ENCODE results near the gene CEP85.

CEP85 gene

DNA sequence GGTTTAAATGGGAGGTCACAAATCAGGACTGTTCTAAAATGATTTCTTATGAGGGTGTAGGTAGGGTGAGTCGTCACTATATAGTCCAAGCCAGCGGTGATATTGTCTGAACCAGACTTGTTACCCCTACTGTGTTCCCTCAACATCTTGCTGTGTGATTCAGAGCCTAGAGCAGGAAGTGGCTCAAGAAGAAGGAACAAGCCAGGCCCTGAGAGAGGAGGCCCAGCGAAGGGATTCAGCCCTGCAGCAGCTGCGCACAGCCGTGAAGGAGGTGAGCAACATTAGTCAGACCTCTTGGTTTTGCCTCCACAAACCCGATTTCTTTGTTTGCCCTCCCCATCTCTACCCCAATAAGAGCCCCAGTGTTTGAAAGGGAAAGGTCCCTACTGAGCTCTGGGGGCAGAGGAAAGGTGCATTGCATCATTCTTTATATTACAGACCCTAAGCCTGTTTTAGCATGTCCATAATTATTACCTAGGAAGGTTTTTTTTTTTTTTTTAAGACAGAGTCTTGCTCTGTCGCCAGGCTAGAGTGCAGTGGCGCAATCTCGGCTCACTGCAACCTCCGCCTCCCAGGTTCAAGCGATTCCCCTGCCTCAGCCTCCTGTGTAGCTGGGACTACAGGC lies 40.9 kb downstream of the CEP85 start:
- intact Hi-C loops (cut with DNase I), result loop anchor here (5.0 kb wide), 2 partner anchors 43 to 47 kb away; partner anchors contain the start of gene CEP85
- DNase-seq, result peak in 3 of 42 donors; percentile 19 to 47 (median 29)

DNA sequence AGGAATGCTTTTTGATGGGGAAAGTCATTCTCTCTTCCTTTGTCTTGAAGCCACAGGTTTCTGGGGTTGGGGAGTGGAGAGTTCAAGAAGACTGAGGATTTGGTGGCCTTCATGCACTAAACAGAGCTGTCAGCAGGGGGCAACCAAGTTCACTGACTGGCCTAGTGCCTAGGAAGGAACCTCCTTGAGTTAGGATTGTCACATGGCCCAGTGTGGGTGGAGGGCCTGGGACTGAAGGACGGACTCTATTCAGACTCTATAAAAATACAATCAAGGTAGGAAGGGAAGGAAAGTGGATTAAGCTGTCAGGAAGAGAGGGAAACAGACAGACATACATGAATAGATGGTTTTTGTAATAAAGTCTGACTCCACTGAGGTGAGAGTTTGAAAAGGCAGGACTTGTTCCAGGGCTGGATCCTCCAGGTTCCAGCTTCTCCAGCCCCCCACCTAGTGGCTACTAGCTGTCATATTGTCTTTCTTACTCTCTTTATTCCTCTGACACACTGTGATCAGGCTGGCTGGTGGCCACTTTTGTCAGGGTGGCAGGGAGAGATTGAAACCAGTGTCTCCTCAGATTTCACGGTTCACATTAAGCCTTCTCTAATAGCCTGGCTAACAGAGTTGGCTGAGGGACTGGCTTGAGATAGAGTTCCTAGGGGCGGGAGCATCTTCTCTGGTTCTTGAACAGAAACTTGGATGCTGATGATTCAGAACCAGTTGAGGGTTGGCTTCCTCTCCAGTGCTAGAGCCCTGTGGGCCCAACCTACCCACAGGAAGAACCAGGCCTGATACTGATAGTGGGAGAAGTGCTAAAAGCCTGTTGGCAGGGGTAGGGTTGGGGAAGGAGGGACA lies 41.8 kb downstream of the CEP85 start:
- peak; percentile 56 to 92 (median 82) for DNase-seq
- intact Hi-C loops (cut with DNase I), result loop anchor here (5.0 kb wide), 2 partner anchors 44 to 46 kb away; partner anchors contain the start of gene CEP85

DNA sequence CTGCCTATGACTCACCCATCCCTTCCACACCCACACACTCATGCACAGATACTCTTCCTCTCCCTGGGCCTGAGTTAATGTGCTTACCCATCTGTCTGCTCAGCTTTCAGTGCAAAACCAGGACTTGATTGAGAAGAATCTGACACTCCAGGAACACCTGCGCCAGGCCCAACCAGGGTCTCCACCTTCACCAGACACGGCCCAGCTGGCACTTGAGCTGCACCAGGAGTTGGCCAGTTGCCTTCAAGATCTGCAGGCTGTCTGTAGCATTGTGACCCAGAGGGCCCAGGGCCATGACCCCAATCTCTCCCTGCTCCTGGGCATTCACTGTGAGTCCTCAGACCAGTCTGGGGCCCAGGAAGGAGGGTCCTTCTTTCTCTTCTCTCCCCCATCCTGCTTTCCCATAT lies 42.4 kb downstream of the CEP85 start:
- intact Hi-C loops (cut with DNase I), result loop anchor here (5.0 kb wide), 2 partner anchors 44 to 46 kb away; partner anchors contain the start of gene CEP85

DNA sequence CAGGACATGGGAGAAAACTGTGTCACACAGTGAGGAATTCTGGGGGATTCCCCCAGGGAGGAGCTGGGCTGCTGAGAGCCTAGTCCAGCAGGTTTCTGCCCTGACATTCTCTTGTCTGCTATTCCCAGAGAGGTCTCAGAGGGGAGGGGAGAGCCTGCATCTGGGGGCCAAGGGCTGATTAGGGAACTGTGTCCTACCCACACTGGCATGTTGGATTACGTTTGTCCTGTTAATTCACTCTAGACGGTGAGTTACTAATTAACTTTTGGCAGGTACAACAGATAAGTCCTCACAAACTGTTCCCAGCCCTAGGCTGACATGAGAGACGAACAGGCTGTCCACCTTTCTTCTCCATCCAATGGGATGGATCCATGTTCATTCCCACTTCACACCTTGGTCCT lies 43.3 kb downstream of the CEP85 start:
- intact Hi-C loops (cut with DNase I), result loop anchor here (5.0 kb wide), 2 partner anchors 45 kb away; partner anchors contain the start of gene CEP85
- DNase-seq, result no peak

More for the DNA sequence above, 42.4 kb downstream of the CEP85 start:
- peak in 7 of 42 donors; percentile 41 to 79 (median 47) for DNase-seq

DNA sequence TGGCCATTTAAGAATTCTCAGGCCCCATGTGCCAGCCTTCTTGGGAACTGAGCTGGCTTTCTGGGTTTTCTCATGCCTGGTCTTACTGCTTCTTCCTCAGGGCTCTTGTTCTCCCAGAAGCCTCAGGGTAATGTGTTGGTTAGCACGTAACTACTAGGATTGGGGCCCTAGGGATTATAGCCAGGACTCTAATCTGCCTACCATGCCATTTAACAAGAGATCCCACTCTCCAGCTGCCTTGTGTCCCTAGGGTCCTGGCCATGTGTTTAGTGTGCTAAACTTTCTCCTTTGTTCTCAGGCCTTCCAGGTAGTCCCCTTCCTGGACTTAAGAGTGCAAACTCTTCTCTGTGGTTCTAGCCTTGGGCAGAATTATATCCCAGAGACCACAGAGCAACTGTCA lies 43.7 kb downstream of the CEP85 start:
- no peak for DNase-seq
- intact Hi-C loops (cut with DNase I), result loop anchor here (5.0 kb wide), 2 partner anchors 45 kb away; partner anchors contain the start of gene CEP85

DNA sequence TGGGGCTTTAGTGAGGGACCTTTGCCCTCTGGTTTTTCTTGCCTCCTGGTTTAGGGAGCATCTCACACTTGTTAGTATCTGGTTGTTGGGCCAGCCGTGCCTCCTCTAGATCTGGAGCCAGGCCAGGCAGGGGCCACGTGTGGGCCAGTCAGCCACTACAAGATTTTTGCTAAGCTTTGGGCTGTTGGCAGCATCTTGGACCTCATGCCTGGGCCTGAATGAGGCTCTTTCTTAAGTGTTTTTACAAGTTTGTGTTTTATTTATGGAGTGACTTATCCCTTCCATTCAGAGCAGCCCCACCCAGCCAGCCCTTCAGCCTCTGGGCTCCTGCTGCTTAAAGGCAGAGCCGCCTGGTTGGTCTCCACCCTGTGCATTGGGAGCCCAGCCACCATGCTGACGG lies 44.3 kb downstream of the CEP85 start:
- intact Hi-C loops (cut with DNase I), result loop anchor here (5.0 kb wide), 2 partner anchors 44 to 46 kb away; partner anchors contain the start of gene CEP85
- DNase-seq, result peak in 8 of 42 donors; percentile 19 to 56 (median 30)

DNA sequence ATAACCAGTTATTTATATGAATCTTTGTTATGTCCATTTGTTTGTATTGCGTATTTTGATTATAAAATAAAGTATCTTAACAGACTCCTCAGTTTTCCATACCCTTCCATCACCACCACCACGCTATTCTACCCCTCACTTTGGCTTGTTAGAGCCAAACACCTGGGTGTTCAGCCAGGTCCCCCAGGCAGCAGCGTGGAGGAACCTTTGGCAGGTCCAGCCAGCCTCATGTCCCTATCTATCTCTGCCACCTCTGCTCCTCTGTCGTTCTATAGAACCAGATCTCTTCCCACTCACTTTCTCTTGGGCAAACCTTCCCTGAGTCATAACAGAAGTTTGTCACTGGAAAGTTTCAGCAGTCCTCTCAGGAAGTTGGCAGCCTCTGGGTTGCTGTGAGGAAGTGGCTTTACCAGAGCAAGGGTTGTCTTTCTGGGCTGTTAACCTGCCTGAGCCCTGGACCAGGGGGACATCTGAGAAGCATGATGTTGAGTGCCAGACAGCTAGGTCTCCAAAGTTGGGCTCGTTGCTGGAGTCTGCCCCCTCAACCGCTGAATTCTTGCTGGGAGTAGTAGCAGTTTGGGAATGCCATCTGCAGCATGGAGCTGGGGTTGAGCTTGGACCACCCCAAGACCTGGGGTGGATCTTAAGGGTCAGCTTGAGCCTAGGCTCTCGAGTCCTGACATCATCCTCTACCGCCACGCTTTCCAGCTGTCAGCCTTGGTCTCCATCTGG lies 44.9 kb downstream of the CEP85 start:
- intact Hi-C loops (cut with DNase I), result loop anchor here (5.0 kb wide), 2 partner anchors 43 to 47 kb away; partner anchors contain the start of gene CEP85
- DNase-seq, result peak in 9 of 42 donors; percentile 11 to 61 (median 29)

DNA sequence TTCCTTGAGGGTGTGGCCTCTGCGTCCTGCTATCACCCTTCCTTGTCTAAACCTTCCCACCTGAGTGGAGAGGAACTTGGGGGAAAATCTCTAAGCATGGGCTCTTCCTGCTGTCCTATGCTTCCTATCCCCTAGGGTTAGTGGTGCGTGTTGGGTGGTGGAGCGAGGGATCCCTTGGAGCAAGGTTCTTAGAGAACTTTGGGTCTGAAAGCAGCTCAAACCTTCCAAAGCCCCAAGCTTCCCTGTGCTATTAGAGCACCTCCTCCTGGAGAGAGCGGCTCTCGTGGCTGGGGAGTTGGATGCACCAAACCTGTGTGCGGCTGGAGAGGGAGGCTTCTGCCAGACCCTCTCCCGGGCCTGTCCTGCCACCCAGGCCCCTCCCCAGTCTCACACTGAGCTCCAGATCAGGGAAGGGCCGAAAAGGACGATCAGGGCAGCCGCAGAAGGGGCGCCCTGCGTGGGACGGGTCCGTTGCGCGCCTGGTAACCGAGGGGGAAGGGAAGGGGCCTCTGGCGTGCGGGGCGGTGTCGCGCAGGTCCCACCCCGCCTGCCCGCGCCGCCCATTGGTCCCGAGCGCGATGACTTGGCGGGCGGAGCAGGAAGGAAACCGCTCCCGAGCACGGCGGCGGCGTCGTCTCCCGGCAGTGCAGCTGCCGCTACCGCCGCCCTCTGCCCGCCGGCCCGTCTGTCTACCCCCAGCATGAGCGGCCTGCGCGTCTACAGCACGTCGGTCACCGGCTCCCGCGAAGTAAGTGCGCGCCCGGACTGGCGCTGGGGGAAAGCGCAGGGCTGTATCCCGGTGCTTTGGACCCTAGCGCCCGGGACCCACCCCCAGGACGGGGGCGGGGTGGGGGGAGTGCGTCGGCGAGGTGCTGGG lies 45.7 kb downstream of the CEP85 start, which contains the start of gene SH3BGRL3:
Gene SH3BGRL3 (plus strand): TSS at position 631 of the 877 bp plus-strand sequence. CDS start 70 bp downstream, at position 701.
- DNase-seq, result peak; percentile 71 to 96 (median 91)
- intact Hi-C loops (cut with DNase I), result loop anchor here (5.0 kb wide), 2 partner anchors 43 to 47 kb away; partner anchors contain the start of gene CEP85

DNA sequence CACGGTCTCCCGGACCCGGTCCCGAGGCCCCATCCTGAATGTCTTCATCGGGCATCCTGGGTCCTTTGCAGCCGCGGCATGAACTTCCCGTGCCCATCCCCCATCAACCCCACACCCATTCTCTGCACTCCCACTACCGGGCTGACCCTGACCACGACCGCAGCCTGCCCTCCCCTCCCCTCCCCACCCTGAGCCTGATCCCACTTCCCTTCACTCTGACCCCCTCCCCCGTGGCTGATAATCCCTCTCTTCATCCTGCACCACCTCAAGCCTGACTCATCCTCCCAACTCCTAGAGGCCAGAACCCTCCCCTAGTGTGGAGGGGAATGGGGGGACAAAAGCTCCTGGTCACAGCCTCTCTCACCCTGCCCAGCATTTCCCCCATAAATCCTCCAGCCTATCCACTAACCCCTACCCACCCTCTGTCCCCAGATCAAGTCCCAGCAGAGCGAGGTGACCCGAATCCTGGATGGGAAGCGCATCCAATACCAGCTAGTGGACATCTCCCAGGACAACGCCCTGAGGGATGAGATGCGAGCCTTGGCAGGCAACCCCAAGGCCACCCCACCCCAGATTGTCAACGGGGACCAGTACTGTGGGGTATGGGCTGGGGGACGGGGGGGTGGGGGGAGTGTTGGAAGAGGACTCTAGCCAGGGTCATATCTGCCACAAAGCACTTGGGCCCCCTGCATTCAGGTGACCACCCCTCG lies 46.5 kb downstream of the CEP85 start:
- intact Hi-C loops (cut with DNase I), result no loop called here

DNA sequence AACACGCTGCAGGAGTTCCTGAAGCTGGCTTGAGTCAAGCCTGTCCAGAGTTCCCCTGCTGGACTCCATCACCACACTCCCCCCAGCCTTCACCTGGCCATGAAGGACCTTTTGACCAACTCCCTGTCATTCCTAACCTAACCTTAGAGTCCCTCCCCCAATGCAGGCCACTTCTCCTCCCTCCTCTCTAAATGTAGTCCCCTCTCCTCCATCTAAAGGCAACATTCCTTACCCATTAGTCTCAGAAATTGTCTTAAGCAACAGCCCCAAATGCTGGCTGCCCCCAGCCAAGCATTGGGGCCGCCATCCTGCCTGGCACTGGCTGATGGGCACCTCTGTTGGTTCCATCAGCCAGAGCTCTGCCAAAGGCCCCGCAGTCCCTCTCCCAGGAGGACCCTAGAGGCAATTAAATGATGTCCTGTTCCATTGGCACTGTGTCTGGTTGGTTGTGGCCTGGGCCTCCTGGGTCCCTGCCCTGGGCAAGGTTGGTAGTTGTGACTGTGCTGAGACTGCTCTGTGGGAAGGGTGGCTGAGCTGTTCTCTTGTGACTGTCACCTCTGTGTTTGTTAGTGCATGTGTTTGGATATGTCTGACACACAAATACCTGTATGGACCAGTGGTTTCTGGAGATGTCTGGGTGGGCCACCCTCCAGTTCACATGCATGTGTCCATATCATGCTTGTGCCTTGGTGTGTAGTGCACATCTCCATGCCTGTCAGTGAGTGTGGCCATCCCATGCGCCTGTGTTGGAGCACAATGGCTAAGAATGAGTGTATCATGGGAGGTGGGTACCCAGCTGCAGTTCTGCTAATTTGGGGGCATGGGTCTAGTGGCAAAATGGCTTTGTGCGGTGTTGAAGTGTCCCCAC lies 47.3 kb downstream of the CEP85 start:
- no peak for DNase-seq
- intact Hi-C loops (cut with DNase I), result no loop called here

More for the DNA sequence above, 46.5 kb downstream of the CEP85 start:
- peak in 12 of 42 donors; percentile 22 to 60 (median 41) for DNase-seq

DNA sequence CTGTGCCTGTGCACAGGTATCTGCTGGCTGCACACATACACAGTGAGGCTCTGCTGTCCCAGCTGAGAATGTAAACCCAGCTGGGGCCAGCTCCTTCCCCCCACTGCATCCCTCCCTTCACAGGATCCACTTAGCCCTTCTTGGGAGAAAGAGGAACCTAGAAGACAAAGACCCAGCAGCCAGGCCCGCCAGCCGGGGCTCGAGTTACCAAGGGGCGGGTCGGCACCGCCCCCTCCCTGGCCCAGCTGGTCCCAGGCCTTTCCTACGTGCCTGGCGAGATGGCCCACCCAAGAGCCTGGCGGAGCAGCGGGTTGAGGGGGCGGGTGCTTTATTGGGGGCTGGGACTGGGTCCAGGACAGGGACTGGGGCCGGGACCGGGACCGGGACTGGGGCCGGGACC lies 48.0 kb downstream of the CEP85 start:
- intact Hi-C loops (cut with DNase I), result no loop called here
- peak in 2 of 42 donors; percentile 13 to 15 for DNase-seq

DNA sequence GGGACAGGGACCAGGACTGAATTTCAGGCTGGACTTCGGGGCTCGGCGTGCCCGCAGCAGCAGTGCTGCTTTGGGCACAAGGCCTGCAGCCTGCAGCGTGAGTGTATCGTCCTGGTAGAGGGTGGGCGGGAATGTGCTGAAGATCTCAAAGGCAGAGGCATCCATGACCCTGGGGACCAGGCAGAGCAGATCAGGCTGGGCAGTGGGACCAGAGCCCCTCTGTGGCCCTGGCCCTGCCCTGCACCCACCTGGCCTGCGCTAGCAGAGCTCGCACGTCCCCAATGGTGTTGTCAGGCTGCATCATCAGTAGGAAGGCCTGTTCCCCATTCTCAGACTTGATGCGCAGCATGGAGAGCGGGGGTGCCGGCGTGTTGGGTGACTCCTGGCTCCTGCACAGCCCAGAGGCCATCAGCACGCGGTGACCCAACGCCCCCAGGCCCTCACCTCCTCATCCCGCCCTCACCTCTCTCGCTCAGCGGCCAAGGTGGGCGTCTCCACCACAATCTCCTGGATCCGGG lies 48.5 kb downstream of the CEP85 start:
- DNase-seq, result peak in 2 of 42 donors; percentile 13 to 26
- intact Hi-C loops (cut with DNase I), result no loop called here

DNA sequence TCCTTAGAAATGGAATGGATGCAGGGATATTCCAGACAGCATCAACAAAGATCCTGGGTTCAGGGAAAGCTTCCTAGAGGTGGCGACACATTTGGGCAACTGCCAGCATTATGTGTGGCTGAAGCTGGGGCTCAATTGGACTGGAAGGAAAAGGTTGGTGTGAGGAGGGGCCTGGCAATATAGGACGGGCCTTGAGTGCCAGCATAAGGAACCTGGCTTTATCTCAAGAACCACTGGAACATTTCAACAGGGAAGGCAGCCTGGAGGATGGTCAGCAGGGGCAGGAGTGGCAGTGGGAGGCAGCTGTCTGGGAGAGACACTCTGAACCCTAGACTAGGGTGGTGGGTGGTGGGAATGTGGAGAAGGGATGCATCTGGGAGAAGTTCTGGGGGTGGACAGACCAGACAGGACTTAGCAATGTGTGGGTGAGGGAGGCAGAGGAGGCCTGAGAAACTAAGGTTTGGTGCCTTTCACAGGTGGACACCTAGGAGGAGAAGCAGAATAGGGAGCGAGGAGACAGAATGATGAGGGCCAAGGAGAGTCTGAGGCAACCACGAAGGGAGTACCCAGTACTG lies 49.4 kb downstream of the CEP85 start:
- intact Hi-C loops (cut with DNase I), result no loop called here
- no peak for DNase-seq

DNA sequence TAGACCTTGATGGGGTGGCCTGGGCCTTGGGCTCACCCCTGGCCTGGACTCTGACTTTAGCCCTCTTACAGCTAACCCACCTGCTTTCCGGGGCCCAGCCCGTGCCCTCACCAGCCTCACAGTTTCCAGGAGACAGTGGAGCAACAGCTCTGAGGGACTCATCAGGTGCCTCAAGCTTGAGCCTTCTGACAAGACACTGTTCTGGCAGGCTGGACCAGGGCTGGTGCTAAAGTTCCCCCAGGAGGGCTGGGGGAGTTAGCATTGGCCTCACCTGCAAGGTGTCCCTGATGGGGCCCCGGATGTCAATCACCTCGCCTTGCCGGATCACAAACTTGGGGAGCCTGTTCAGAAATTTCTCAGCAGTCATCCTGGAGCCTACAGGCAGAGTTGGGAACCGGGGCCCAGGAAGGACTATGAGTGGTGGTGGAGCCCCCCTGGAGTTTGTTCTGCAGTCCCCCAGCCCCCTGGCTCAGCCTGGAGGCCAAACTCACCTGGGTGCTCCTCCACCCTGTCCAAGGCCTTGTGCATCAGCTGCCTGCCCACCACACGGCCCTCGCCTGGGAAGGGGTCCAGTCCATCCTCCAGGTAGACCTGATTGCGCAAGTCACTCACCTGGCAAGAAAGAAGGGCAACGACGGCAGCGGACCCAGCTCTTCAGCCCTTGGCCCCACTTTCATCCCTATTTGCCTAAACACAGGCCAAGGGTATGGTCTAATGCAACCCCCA lies 50.0 kb downstream of the CEP85 start:
- intact Hi-C loops (cut with DNase I), result no loop called here

More for the DNA sequence above, 50.0 kb downstream of the CEP85 start:
- peak in 1 of 42 donors; percentile 26 for DNase-seq

Data from head of caudate nucleus (tissue), 42 donors.